ENCODE measurements around the gene ELMO1. TPM values are rescaled to one million over a fixed set of nuclear protein-coding genes. Genes with fewer than 3 reads are reported as not detected.

Gene ELMO1
- total RNA-seq, 2 experiments from 2014 or later = 72.8 to 75.3 TPM

DNA sequence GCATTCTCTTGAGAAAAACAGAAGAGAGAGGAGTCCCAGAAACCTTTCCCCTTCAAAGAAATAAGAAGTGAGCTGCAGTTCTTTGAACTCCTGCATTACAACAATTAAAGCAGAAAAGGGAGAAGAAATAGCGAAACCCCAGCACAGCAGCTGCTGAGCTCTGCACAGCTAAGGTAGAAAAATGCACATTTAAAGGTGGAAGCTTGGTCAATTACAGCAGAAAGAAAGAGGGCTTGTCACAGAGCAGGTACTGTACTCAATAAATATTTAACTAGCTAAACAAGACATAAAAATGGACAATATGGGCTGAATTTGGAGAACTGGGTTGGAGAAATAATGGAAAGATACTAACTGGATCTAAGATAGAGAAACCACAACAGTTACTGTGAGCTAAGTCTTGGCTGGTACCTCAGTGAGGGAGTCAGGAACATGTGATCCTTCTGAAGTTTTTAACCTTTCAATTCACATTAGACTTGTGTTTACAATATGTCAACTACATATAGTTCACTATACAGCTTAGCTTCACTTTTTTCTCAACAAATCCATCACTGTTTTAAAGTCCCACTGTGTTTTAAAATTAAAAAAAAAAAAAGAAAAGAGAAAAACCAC is 332.5 kb downstream of the ELMO1 start:
- ATAC-seq = no peak
- Mint-ChIP-seq H3K27me3 (no peaks in the 10 kb centered on the region), H3K27ac (peak overlapping the region; percentile 60), H3K9me3 (no peaks in the 10 kb centered on the region), H3K36me3 (ENCODE audit: low read depth) (peaks cover 25% of the 10 kb centered on the region), H3K4me3 (no peak overlapping the region), H3K4me1 (ENCODE audit: low read depth) (peaks cover 36% of the 10 kb centered on the region)
- ChIA-PET CTCF (interaction anchor here (0.8 to 1.0 kb wide), 2 partner anchors 47 to 66 kb away, joined by 3 to 4 read pairs; no protein-coding TSS in a partner anchor), POLR2A (no interaction called here)
- TF ChIP-seq, protein P1, sequence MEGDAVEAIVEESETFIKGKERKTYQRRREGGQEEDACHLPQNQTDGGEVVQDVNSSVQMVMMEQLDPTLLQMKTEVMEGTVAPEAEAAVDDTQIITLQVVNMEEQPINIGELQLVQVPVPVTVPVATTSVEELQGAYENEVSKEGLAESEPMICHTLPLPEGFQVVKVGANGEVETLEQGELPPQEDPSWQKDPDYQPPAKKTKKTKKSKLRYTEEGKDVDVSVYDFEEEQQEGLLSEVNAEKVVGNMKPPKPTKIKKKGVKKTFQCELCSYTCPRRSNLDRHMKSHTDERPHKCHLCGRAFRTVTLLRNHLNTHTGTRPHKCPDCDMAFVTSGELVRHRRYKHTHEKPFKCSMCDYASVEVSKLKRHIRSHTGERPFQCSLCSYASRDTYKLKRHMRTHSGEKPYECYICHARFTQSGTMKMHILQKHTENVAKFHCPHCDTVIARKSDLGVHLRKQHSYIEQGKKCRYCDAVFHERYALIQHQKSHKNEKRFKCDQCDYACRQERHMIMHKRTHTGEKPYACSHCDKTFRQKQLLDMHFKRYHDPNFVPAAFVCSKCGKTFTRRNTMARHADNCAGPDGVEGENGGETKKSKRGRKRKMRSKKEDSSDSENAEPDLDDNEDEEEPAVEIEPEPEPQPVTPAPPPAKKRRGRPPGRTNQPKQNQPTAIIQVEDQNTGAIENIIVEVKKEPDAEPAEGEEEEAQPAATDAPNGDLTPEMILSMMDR (IDR thresholded peaks at IDR 0.05) = no peak
- no peak for DNase-seq
- intact Hi-C loops (cut with micrococcal nuclease) = no loop called here

DNA sequence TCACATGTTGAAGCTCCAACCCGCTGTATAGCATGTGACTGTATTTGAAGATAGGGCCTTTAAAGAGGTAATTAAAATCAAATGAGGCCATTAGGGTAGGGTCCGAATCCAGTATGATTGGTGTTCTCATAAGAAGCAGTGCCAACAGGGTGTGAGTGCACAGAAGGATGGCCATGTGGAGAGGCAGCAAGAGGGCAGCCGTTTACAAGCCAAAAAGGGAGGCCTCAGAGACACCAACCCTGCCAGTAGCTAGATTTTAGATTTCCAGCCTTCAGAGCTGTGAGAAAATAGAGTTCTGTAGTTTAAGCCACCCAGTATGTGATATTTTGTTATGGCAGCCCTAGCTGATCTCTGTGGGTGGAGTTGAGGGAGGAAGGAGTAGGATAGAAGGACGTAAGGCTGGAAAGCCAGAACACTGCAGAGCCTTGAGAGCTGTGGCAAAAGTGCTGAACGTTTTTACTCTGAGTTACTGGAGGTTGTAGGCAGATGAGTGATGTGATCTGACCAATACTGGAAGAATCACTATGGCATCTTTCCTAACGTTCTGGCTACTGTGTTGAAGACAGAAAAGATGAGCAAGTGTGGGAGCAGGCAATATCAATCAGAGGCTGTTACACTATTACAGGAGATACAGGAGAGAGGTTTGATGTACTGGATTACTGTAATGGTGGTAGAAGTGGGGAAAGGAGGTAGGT is 334.9 kb downstream of the ELMO1 start:
- no peak for ATAC-seq
- no peak for DNase-seq
- H3K27ac Mint-ChIP-seq = no peak overlapping the region
- H3K27me3 Mint-ChIP-seq = no peaks in the 10 kb centered on the region
- no peak overlapping the region for H3K4me3 Mint-ChIP-seq
- H3K9me3 Mint-ChIP-seq = no peaks in the 10 kb centered on the region
- ChIA-PET CTCF (no interaction called here), POLR2A (no interaction called here)
- intact Hi-C loops (cut with micrococcal nuclease) = no loop called here
- TF ChIP-seq, protein P1 (IDR thresholded peaks at IDR 0.05) = no peak
- H3K36me3 Mint-ChIP-seq (ENCODE audit: low read depth) = peaks cover 21% of the 10 kb centered on the region
- H3K4me1 Mint-ChIP-seq (ENCODE audit: low read depth) = peaks cover 55% of the 10 kb centered on the region

DNA sequence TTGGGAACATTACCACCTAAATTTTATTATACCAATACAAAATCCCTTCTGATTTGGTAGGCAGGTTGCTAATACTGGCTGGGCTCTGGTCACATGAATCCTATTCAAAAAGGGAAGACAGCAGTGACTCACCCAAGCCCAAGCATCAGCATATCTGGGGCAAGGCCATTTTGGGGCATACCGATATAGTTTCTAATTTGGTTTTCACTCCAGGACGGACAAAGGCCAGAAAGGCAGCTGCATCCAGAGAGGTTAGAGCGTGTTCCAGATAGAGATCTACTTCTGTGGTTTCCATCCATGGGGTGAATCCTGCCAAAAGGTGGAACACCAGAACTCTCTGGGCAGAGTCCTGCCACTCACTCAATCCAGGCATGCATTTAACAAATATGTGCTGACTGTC is 335.8 kb downstream of the ELMO1 start:
- POLR2A ChIA-PET = no interaction called here
- H3K36me3 Mint-ChIP-seq (ENCODE audit: low read depth) = peaks cover 25% of the 10 kb centered on the region
- no peak overlapping the region for H3K4me3 Mint-ChIP-seq
- ATAC-seq = no peak
- TF ChIP-seq, protein P1 (IDR thresholded peaks at IDR 0.05) = no peak
- CTCF ChIA-PET = no interaction called here
- intact Hi-C loops (cut with micrococcal nuclease) = no loop called here
- H3K4me1 Mint-ChIP-seq (ENCODE audit: low read depth) = peaks cover 60% of the 10 kb centered on the region
- no peaks in the 10 kb centered on the region for H3K27me3 Mint-ChIP-seq
- H3K9me3 Mint-ChIP-seq = no peaks in the 10 kb centered on the region
- DNase-seq = no peak
- no peak overlapping the region for H3K27ac Mint-ChIP-seq

DNA sequence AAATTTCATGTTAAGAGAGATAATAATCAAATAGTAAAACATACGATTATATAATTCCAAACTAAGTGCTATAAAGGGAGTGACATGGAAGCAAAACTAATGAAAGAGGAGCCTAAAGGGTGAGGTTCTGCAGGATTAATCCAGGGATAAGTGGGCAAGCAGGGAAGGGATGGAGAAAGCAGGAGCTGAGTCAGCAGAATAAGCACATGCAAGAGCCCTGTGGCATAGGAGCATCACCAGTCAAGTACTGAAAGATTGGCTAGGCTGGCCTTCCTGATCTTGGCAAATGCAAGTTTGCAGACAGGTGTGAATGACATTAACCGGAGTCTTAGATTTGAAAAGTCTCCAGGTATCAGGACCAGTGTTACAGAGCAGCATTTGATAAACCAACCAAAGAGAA is 336.4 kb downstream of the ELMO1 start:
- H3K27ac Mint-ChIP-seq = no peak overlapping the region
- ChIA-PET POLR2A (interaction anchor here (0.5 kb wide), 1 partner anchor 26 kb away, joined by 3 read pairs; no protein-coding TSS in a partner anchor), CTCF (no interaction called here)
- TF ChIP-seq, protein P1 (IDR thresholded peaks at IDR 0.05) = no peak
- ATAC-seq = no peak
- intact Hi-C loops (cut with micrococcal nuclease) = no loop called here
- no peak for DNase-seq
- H3K4me3 Mint-ChIP-seq = no peak overlapping the region
- no peaks in the 10 kb centered on the region for H3K9me3 Mint-ChIP-seq
- no peaks in the 10 kb centered on the region for H3K27me3 Mint-ChIP-seq
- H3K4me1 Mint-ChIP-seq (ENCODE audit: low read depth) = peaks cover 56% of the 10 kb centered on the region
- H3K36me3 Mint-ChIP-seq (ENCODE audit: low read depth) = peaks cover 28% of the 10 kb centered on the region

DNA sequence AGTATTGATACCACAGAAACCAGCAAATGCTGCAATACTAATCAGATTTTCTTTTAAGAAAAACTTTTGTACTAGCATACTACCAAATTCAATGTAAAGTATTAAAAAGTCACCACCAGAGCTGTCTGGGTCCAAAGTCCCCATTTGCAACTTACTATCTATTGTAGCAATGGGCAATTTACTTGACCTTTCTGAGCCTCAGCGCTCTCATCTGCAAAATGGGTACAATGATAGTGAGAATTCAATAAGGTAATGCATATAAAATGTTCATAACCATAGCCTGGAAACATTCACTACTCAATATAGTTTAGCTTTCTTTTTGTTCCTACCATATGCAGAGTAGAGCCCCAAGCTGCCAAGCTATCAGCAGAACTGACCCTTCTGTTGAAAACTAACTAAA is 337.2 kb downstream of the ELMO1 start:
- no peak overlapping the region for H3K27ac Mint-ChIP-seq
- no peaks in the 10 kb centered on the region for H3K27me3 Mint-ChIP-seq
- ChIA-PET POLR2A (no interaction called here), CTCF (no interaction called here)
- TF ChIP-seq, protein P1 (IDR thresholded peaks at IDR 0.05) = no peak
- no peak overlapping the region for H3K4me3 Mint-ChIP-seq
- intact Hi-C loops (cut with micrococcal nuclease) = no loop called here
- ATAC-seq = no peak
- DNase-seq = no peak
- H3K4me1 Mint-ChIP-seq (ENCODE audit: low read depth) = peaks cover 53% of the 10 kb centered on the region
- H3K36me3 Mint-ChIP-seq (ENCODE audit: low read depth) = peaks cover 36% of the 10 kb centered on the region
- H3K9me3 Mint-ChIP-seq = no peaks in the 10 kb centered on the region
